Fibroblast of peridontal ligament (primary cell): ENCODE data around the gene ZNF646.
A peak's percentile ranks its signal among the peaks of the same experiment; 100 is the strongest.

ENCODE experiments used
- DNase-seq: peaks from one replicate; pipeline ENCODE4 v3.0.0-alpha.2; 2010; ENCODE audit errors: extremely low read depth

The ZNF646 gene, protein sequence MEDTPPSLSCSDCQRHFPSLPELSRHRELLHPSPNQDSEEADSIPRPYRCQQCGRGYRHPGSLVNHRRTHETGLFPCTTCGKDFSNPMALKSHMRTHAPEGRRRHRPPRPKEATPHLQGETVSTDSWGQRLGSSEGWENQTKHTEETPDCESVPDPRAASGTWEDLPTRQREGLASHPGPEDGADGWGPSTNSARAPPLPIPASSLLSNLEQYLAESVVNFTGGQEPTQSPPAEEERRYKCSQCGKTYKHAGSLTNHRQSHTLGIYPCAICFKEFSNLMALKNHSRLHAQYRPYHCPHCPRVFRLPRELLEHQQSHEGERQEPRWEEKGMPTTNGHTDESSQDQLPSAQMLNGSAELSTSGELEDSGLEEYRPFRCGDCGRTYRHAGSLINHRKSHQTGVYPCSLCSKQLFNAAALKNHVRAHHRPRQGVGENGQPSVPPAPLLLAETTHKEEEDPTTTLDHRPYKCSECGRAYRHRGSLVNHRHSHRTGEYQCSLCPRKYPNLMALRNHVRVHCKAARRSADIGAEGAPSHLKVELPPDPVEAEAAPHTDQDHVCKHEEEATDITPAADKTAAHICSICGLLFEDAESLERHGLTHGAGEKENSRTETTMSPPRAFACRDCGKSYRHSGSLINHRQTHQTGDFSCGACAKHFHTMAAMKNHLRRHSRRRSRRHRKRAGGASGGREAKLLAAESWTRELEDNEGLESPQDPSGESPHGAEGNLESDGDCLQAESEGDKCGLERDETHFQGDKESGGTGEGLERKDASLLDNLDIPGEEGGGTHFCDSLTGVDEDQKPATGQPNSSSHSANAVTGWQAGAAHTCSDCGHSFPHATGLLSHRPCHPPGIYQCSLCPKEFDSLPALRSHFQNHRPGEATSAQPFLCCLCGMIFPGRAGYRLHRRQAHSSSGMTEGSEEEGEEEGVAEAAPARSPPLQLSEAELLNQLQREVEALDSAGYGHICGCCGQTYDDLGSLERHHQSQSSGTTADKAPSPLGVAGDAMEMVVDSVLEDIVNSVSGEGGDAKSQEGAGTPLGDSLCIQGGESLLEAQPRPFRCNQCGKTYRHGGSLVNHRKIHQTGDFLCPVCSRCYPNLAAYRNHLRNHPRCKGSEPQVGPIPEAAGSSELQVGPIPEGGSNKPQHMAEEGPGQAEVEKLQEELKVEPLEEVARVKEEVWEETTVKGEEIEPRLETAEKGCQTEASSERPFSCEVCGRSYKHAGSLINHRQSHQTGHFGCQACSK (N-terminal part only)

DNA sequence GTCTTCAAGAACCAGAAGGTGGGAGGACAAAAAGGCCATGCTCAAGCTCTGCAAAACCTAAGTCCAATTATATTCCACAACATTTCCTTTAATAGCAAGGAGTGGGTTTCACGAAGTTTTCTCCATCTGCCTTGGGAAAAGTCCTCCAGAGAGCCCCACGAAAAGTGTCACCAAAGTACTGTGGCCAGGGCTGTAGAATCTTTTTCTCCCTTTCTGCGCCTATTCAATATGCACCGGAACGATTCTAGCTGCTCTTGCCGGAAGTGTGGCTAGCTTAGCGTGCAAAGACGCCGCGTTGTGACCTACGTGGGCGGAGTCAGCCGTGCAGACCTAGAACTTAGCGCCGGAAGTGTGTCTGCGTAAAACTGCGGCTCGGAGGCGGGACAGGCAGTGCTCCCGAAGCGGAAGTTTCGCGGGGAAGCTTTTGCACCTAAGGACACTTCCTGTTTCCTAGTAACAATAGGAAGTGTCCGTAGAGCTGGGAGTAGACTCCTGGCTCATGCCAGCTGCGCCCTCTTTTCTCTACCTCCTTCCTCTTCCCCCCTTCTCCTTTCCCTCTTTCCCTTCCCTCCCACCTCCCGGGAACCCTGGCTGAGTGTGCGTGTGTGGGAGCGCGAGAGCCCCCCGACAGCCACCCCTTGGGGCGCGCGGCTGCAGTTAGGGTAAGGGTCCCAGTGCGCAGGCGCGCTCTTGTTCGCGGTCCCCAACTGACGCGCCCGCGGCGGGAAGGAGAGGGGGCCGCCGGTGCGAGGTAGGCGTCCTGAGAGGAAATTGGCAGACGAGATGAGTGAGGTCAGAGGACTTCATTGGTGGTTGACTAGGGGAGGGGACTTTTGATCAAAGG lies at the start of gene ZNF646, which contains the start of gene ZNF668:
TSS of gene ZNF646 (plus strand) at position 453 of the 844 bp plus-strand sequence. CDS start 1,903 bp downstream, outside the sequence.
TSS of gene ZNF668 (minus strand) at position 271 of the 844 bp plus-strand sequence. CDS start 9,781 bp downstream, outside the sequence.
- DNase-seq: peak; percentile 99

DNA sequence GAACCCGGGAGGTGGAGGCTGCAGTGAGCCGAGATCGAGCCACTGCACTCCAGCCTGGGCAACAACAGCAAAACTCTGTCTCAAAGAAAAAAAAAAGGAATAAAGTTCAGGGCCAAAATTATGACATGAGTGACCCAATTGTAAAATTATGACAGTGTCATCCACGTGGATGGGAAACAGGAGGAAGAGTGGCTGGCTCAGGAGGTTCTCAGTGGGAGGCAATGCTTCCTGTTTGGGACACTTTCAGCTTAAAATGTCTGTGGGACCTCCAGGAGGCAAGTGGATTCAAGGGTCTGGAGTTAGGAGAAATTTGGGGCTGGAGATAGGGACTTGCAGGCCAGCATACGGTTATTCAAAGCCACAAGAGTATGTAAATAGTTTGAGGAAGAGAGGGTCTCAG lies 48.9 kb upstream of the ZNF646 start:
- no peak for DNase-seq

DNA sequence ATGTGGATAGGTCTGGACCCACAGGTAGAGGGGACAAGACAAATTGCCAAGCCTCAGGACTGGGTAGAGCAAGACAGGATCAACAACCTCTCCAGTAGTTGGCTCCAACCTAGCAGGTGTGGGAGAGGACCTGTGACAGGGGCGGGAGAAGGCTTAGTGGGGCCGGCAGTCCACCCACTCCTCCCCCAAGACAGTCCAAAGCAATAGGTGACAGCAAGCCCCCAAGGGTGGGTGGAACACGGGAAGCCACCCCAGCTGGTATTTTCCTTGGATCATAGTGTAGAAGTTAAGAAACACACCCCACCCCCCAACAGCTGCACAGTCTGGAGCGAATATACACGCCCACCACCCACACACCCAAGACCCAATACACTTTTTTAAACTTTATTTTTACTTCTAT lies 45.0 kb upstream of the ZNF646 start:
- DNase-seq: no peak

DNA sequence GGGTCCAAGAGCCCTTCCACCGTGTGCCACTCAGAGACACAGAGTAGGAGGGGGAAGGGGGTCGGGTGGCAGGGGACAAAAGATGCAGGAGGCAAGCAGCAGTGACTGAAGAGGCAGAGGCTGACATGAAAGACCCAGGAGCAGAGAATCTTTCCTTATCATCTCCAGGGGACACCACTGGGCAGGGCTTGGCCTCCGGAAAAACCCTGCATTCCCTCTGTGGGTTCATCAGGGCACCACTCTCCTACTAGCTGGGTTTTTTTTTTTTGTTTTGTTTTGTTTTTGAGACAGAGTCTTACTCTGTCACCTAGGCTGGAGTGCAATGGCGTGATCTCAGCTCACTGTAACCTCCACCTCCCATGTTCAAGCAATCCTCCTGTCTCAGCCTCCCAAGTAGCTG lies 42.9 kb upstream of the ZNF646 start:
- DNase-seq: no peak

DNA sequence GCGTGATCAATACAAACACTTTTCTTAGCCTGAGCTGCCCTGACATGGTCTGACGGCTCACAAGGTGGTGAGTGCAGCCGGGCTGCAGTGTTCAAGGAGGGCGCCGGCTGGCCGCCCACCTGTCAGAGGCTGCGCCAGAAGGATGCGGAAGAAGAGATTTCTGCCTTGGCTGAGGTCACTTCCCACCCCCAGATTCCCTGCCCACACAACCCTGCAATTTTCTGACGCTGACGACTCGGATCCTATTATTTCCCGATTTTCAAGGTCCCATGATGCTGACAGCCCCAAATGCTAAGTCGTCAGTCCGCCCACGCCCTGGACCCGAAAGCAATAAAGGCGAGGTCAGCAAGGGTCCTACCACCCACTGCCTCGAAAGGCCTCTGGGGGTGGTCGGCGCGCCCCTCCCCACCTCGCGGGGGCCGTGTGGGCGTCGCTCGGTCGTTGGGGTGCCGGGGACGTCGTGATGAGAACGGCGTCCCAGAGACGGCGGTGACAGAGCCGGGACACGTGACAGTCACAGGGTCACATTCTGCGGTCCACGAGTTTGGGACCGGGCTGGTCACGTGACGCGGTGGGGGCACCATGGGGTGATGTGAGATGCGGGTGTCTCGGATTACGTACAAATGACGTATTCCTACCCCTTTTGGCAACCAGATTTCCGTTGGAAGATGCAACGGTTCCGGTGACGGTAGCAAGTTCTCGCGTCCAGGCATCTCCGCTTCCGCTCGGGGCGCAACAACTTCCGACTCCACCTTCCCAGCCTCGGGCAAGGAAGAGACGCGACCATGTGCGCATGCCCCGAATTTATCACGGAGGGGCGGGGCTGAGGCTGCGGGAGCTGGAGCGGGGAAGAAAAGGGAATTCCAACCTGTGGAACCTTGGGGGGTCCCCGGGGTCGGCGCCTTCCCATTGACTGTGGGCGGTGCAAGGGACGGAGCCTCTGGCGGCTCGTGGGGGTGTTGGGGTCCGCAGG lies 41.2 kb upstream of the ZNF646 start, which contains the start of gene STX4:
TSS of gene STX4 (plus strand) at position 823 of the 973 bp plus-strand sequence. CDS start 248 bp downstream, outside the sequence.
- peak; percentile 99 for DNase-seq

DNA sequence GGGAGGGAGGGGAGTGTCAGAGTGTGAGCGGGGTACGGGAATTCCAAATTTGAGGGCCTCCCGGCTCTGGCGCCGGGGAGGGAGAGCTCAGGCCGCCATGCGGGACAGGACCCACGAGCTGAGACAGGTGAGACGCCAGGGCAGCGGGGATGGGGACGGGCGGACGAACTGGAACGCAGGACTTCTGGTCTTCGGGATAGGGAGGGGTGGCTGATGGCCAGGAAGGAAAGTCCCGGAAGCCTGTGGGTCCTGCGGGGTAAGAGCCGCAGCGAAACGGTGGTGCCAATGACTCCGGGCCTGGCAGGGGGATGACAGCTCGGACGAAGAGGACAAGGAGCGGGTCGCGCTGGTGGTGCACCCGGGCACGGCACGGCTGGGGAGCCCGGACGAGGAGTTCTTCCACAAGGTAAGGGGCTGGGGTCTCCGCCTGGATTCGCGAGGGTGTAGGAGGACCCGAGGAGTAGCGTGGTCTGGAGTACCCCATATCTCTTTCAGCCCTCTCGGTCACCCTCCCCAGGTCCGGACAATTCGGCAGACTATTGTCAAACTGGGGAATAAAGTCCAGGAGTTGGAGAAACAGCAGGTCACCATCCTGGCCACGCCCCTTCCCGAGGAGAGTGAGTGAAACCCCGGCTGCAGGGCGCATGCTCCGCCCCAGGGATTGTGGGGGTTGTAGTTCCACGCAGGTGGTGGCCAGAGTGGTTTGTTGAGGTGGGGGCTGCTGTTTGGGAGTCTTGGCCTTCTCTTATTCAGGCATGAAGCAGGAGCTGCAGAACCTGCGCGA lies 40.3 kb upstream of the ZNF646 start:
- DNase-seq: peak; percentile 73

DNA sequence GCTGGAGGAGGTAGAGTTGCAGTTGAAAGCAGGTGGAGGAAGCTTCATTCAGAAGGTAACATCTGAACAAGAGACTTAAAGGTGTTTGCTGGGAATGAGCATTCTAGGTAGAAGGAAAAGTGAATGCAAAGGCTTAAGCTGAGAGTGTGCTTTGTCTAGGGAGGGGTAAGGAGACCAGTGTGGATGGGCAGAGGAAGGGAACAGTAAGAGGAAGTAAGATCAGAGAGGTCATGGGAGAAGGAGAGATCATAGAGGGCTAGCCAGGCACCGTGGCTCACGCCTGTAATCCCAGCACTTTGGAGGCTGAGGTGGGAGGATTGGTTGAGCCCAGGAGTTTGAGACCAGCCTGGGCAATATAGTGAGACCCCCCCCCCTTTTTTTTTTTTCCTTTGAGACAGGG lies 37.5 kb upstream of the ZNF646 start:
- DNase-seq: no peak

DNA sequence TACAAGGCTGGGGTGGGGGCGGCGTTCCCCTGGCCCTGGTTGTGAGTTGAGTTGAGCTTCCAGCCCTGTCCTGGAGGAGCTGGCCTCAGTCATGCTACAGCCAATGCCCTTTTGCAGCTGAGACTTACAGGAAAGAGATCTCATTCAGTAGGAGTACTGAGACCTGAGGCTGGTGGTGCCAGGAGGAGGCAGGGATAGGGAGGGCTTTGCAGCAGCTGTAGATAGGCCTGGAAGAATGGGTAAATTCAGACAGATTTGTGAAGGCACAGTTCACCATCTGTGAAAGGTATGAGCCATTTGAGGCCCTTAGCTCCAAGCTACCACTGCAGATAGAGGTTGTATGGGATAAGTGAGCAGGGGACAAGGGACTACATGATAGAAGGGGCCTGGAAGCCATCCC lies 35.2 kb upstream of the ZNF646 start:
- no peak for DNase-seq

DNA sequence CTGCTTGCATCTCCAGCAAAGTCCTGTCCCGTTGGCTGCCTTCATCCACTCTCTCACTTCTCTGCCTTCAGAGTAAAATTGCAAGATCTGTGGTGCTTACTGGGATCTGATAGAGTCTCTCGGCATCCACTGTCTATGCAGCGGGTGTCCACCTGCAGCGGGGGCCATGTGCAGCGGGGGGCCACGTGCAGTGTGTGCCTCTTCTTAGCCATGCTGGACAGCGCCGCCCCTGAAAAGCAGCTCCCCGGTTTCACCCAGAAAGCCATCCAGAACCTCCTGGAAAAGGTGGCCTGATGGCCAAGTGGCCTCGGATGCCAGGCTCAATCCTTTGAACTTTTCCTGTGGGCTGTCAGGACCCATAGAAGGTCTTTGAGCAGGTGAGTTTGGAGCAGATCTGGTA lies 31.4 kb upstream of the ZNF646 start:
- DNase-seq: no peak

DNA sequence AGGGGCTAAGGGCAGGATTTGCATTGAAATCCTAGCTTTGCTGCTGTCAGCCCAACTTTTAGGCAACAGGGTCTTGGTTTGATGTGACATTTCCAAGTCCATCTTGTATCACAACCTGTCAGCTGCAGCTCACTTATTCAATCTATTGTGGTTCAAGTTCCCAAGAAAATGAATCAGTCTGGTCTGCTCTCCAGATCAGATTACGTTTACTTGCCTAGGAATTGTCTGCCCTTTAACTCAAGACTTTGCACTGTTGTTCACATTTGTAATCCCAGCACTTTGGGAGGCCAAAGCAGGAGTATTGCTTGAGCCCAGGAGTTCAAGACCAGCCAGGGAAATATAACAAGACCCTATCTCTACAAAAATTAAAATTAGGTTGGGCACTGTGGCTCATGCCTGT lies 30.9 kb upstream of the ZNF646 start:
- peak; percentile 42 for DNase-seq

DNA sequence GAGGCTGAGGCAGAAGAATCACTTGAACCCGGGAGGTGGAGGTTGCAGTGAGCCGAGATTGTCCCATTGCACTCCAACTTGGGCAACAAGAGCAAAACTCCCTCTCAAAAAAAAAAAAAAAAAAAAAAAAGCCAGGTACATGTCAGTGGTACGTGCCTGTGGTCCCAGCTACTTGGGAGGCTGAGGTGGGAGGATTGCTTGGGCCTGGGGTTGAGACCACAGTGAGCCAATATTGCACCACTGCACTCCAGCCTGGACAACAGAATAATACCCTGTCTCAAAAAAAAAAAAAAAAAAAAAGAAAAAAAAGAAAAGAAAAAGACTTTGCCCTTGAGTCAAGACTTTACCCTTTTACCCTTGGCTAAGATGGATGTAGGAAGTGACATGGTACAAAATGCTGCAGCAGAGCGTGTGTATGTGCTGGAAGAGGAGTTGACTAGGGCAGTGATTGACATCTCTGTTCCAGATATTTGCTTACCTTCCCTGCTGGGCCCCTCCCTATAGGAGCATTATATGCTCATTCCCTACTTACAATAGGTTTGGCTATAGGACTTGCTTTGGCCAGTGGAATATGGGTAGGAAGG lies 30.2 kb upstream of the ZNF646 start:
- no peak for DNase-seq

DNA sequence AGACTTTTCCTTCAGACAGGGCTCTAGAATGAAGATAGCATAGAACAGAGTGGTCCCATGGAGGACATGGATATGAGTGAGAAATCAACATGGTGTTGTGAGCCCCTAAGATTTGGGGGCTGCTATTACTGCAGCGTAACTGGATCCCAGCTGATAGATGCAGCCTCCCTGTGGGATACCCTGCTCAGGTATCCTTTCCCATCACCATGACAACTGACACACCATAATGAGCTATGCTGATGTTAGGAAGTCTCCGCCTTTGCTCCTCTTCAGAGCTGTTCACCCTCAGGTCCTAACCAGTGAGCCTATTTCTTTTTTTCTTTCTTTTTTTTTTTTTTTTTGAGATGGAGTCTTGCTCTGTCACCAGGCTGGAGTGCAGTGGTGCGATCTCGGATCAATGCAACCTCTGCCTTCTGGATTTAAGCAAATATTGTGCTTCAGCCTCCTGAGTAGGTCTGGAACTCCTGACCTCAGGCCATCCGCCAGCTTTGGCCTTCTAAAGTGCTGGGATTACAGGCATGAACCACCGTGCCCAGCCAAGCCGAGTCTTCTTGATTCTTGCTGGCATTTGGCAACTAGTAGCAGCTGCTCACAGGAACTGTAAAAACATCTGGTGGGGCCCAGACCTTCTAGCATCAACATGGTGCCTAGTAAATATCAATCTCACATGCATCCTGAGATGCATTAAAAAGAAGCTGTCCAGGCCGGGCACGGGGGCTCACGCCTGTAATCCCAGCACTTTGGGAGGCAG lies 23.8 kb upstream of the ZNF646 start:
- DNase-seq: peak; percentile 36

DNA sequence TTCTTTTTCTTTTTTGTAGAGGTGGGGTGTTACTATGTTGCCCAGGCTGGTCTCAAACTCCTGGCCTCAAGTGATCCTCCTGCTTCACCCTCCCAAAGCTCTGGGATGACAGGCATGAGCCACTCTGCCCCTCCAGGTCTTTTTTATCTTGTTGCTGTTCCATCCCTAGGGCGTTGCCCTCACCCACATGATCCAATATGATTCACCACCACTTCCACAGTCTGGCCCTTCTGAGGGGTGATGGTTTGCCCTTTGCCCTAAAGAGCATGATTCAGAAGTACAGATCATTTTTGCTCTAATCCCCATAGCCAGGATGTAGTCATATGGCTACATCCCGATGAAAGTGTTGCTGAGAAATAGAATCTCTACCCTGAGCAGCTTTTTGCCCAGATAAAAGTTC lies 22.1 kb upstream of the ZNF646 start:
- DNase-seq: peak; percentile 94

DNA sequence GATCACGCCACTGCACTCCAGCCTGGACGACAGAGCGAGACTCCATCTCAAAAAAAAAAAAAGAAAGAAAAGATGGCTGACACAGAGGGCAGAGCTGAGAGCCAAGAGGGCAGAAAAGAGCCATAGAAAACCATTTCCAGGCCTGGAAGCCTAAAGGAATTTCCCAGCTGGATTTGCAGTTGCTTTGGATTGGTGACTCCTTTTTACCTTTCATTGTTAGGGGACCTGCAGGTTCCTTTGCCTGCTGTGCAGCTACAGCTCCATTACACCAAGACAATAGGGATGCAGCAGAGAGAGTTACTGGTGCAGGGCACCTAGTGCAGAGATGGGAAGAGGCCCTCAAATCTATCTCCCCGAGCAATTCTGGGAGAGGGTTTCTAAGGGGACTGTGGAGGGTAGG lies 18.6 kb upstream of the ZNF646 start:
- DNase-seq: no peak

DNA sequence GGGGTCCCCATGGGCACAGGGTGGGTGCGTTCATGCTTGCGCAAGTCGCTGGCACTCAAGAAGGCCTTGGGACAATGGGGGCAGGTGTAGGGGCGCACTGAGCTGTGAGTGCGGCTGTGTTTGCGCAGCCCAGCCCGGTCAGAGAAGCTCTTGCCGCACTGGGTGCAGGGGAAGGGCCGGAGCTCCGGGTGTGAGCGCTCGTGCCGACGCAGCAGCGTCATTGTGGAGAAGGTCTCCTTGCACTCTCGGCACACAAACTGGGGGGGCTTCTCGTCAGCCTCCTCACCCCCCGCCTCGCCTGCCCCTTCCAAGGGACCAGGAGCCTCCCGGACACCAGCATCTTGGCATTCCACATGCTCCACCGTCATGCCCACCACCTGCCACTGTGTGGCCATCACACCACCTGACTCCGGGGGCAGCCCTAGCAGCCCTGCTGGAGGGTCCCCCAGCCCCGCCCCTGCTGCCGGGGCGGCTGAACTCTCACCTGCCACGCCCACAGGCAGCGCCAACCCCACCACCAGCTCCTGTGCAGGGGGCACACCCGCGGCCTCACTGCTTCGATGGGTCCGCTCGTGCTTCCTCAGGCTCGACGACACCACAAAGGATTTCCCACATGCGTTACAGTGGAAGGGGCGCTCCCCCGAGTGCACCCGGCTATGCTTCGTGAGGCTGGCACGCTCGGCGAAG lies 13.0 kb upstream of the ZNF646 start:
- DNase-seq: no peak

DNA sequence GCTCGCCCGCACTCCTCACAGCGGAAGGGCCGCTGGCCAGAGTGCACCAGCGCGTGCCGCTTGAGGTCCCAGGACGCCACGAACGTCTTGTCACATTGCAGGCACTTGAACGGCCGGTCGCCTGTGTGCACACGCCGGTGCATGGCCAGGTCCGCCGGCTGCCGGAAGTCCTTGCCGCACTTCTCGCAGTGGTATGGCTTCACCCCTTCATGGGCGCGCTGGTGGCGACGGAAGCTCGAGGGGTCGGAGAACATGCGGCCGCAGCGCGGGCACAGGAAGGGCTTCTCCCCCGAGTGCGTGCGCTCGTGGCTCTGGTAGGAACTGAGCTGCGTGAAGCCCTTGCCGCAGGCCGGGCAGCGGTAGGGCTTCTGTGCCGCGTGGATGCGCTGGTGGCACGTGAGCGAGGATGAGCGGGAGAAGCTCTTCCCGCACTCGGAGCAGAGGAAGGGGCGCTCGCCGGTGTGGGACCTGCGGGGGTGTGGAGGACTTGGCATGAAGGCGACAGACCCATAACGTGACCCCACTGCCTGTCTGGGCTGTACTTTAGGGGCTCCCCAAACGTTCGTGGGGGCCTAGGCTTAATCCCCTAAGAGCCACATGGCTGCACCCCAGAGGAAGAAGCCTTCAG lies 12.3 kb upstream of the ZNF646 start:
- DNase-seq: no peak

DNA sequence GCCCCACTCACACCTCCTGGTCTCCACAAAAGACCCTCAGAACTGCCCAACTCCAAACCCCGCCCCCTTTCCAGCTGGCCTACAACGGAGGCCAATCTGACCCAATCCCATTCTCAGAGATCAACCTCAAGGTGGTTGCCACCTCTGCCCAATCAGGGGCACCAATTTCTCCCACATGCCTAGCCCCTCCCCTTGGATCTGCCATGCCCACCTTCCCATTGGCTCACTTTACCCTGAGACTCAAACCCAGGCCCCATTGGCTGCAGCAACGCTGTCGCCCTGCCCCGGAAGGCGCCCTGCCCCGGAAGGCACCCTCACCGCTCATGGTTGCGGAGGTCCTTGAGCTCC lies 10.8 kb upstream of the ZNF646 start:
- DNase-seq: no peak
